Lung (tissue), 12 donors: ENCODE measurements around the gene SCYL2. TPM values are rescaled to one million over a fixed set of nuclear protein-coding genes. Genes with fewer than 3 reads are reported as not detected.
"Not testable (repeated sequence)": the region's sequence is repeated elsewhere in the genome, so short reads cannot be mapped to it uniquely, and the experiment has no call there.

Source experiments
- ATAC-seq: fragments of 200-7000 bp; cut with Tn5 transposase; one replicate; pipeline ENCODE4 v1.9.1; 2020; ENCODE audit warnings: moderate number of reproducible peaks; ENCODE audit not compliant: insufficient read depth, low FRiP score
- DNase-seq, 3 donors: peaks; one replicate each; pipeline ENCODE4 v3.0.0-alpha.2; 2013 to 2017
- H3K27ac ChIP-seq, 2 donors: one replicate each; pipeline ENCODE4 v1.5.1; 2013; ENCODE audit warnings: mild to moderate bottlenecking in 2 of 2, moderate library complexity in 2 of 2, control low read depth in 1 of 2, inconsistent platforms in 1 of 2, low read depth in 1 of 2, low read length in 1 of 2
- H3K27me3 ChIP-seq, 3 donors: one replicate each; pipeline ENCODE4 v1.5.1; 2013; ENCODE audit warnings: low read length in 2 of 3; ENCODE audit not compliant: control insufficient read depth in 3 of 3, insufficient read depth in 3 of 3
- H3K36me3 ChIP-seq, 4 donors: one replicate each; pipeline ENCODE4 v1.5.1; 2013; ENCODE audit warnings: low read length in 4 of 4, mild to moderate bottlenecking in 1 of 4, moderate library complexity in 1 of 4; ENCODE audit not compliant: control insufficient read depth in 4 of 4, insufficient read depth in 4 of 4
- H3K4me1 ChIP-seq, 5 donors: one replicate each; pipeline ENCODE4 v1.5.1; 2013; ENCODE audit warnings: low read length in 5 of 5, mild to moderate bottlenecking in 2 of 5, moderate library complexity in 1 of 5; ENCODE audit not compliant: control insufficient read depth in 5 of 5, insufficient read depth in 5 of 5
- H3K4me3 ChIP-seq: one replicate; pipeline ENCODE4 v1.5.1; 2013; ENCODE audit warnings: mild to moderate bottlenecking, control low read depth, moderate library complexity
- H3K9ac ChIP-seq, 2 donors: one replicate each; pipeline ENCODE4 v1.5.1; 2013; ENCODE audit warnings: low read length in 2 of 2, control low read depth in 1 of 2; ENCODE audit not compliant: insufficient read depth in 1 of 2
- H3K9me3 ChIP-seq, 4 donors: one replicate each; pipeline ENCODE4 v1.5.1; 2013; ENCODE audit warnings: low read length in 3 of 4, mild to moderate bottlenecking in 1 of 4, moderate library complexity in 1 of 4; ENCODE audit not compliant: control insufficient read depth in 4 of 4, insufficient read depth in 3 of 4
- CTCF ChIP-seq: IDR thresholded peaks from 2 replicates; pipeline ENCODE4 v1.5.1; 2012; ENCODE audit warnings: mild to moderate bottlenecking; ENCODE audit errors: control extremely low read depth, extremely low read depth
- WGBS, 2 donors: extraction: QIAGEN DNeasy Blood & Tissue Kit; methylation state at CpG; one replicate each; pipeline ENCODE4 v1.1.7; 2013; 5-methylcytosine and 5-hydroxymethylcytosine counted together
- polyA plus RNA-seq, 2 donors: library from polyadenylated mRNA; stranded (reverse); fragments of 200-250 nt; gene quantifications; one replicate each; pipeline ENCODE4 v1.2.1, GENCODE V29; 2013
- total RNA-seq, 2 donors: library from RNA; depleted of rRNA in 1 of 2; stranded (reverse); fragments of >200 nt in 1 of 2; gene quantifications; one replicate each; pipeline ENCODE4 v1.2.1, GENCODE V29; 2014 to 2021
- donor health status: control.
- donor health status: control.
- donor health status: Bipolar disorder and iron deficiency.
- donor health status: healthy.
- donor health status: DM: yes; HTN: yes; CAD: no.

The SCYL2 gene
- total and polyA plus RNA-seq, 4 donors: 13.9 to 148 (median 24.9) TPM

DNA sequence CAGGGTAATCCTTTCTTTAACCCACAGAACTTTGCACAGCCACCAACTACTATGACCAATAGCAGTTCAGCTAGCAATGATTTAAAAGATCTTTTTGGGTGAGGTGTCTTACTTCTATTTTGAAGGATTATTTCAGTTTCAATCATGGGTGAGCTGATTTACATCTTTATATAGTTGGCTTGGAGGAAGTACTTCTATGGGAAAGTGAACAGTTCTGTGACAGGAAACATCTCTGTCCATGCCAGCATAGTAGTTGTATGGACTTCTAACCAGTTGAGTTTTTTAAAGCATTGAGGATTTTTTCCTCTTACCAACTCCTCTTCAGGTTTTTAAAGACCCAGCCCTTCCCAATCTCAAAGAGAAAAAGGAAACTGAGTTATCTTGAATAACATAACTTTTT is 72.1 kb downstream of the SCYL2 start:
- Histone ChIP-seq H3K4me3 (no peak overlapping the region), H3K9ac (no peak overlapping the region), H3K27me3 (no peaks in the 10 kb centered on the region), H3K4me1 (no peaks in the 10 kb centered on the region), H3K27ac (no peak overlapping the region), H3K9me3 (no peaks in the 10 kb centered on the region), H3K36me3 (peaks cover 6 to 25% (median 16%) of the 10 kb centered on the region in 4 donors)
- no peak for ATAC-seq
- DNase-seq: no peak
- no peak for TF ChIP-seq CTCF

DNA sequence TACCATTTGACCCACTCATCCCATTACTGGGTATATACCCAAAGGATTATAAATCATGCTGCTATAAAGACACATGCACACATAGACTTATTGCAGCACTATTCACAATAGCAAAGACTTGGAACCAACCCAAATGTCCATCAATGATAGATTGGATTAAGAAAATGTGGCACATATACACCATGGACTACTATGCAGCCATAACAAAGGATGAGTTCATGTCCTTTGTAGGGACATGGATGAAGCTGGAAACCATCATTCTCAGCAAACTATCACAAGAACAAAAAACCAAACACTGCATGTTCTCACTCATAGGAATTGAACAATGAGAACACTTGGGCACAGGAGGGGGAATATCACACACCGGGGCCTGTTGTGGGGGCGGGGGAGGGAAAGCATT is 75.9 kb downstream of the SCYL2 start:
- not testable (repeated sequence) for H3K4me1 ChIP-seq, H3K4me3 ChIP-seq, H3K9ac ChIP-seq, H3K27me3 ChIP-seq, H3K27ac ChIP-seq, ATAC-seq, DNase-seq, H3K9me3 ChIP-seq
- 99 to 100% methylated on average over 2 of the region's 2 CpGs for WGBS, 2 donors
- peaks cover 4 to 14% (median 8%) of the 10 kb centered on the region in 4 donors for H3K36me3 ChIP-seq

DNA sequence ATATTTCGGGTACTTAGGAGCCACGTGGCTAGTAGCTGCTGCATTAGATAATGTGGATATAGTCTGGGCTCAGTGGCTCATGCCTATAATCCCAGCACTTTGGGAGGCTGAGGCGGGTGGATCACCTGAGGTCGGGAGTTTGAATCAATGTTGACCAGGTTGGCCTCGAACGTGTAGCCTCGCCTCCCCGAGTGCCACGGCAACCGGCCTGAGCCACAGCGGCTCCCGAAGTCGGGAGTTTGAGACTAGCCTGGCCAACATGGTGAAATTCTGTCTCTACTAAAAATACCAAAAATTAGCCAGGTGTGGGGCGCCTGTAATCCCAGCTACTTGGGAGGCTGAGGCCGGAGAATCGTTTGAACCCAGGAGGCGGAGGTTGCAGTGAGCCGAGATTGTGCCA is 77.4 kb downstream of the SCYL2 start:
- H3K4me1 ChIP-seq, H3K4me3 ChIP-seq, H3K27ac ChIP-seq, H3K9ac ChIP-seq, DNase-seq, H3K9me3 ChIP-seq, ATAC-seq, H3K27me3 ChIP-seq, H3K36me3 ChIP-seq: not testable (repeated sequence)
- WGBS, 2 donors: 95% methylated on average over 18 of the region's 18 CpGs

DNA sequence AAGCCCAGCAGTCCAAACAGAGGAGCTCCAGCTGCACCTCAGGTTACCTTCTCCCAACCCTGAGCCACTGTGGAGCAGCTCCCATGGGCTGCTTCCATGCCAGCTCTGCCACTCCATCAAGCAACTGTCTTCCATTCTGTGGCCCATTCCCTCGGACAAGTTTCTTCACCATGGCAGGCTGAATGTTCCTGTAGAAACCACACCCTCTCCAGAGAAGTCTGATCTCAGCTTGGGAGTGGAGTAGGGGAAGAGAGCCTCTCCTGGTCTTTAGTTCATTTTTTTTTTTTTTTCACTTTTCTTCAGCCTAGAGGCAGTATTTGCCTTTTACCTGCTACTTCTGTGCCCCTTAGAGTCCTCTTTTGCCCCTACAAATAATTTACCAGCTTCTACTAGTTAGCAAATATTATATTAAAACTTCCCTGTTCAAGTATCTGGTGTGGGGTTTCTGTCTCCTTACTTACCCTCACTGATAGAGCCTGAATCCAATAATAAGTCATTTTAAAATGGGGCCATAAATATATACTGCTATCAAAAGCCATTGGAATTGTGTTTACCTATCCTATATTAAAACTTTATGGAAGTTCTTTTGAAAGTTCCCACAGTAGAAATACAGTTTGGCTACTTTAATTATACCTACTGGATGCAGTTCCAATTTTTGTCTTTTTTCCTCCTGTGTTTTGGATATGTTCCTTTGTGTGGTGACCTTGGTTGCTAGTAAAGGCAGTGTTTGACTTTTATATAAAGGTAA is 78.2 kb downstream of the SCYL2 start:
- DNase-seq (peak in 1 of 3 donors; percentile 47), ATAC-seq (no peak)
- 46 to 58% methylated on average over 1 of the region's 1 CpG for WGBS, 2 donors

More for the DNA sequence above, 78.2 kb downstream of the SCYL2 start:
- H3K4me1 ChIP-seq: no peaks in the 10 kb centered on the region
- H3K4me3 ChIP-seq: no peak overlapping the region
- no peaks in the 10 kb centered on the region for H3K9me3 ChIP-seq
- no peak overlapping the region for H3K9ac ChIP-seq
- no peaks in the 10 kb centered on the region for H3K27me3 ChIP-seq
- no peak overlapping the region for H3K27ac ChIP-seq
- peaks cover 0 to 1% (median 0%) of the 10 kb centered on the region in 4 donors for H3K36me3 ChIP-seq
- TF ChIP-seq CTCF: no peak
